Colon (tissue), 2 donors: ENCODE data around the gene SV2C.

Experiments used
- FAIRE-seq: peaks from 2 replicates; lab custom pipeline; 2012; peaks lifted over from hg19 to GRCh38; lab: Jason Lieb, UNC
- donor health status: control.
- donor health status: control.

Gene SV2C

DNA sequence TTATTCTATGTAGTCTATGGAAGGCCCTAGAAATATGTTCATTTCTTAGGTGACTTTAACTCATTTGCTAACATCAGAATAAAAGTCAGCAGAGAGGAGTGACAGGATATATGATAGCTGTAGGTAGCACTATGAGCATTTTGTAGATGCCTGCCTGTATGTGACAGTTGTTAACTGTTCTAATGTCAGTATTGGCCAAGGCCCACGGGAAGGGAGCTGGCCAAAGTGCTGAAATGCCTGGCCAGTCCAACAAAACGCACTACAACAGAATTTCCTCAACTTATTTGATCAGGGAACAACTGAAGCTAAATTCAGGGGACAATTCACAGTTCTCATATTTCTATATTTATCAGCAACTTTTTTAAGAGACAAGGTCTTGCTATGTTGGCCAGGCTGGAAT is 20.8 kb downstream of the SV2C start:
- no peak for FAIRE-seq

DNA sequence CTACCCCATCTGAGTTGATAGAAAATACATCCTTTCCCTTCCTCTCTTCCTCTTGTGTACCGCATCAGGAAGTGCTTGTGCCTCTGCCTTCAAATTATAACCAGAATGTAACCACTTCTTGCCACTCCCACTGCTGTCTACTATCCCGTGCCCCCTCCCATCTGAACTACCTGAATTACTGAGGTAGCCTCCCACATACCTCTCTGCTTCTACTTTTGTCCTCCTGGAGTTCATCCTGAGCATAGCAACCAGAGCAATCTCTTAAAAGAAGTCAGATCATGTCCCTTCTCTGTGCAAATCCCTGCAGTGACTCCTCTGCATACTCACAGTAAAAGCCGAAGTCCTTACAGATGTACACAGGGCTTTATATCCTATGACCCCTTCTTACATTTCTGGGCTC is 23.0 kb downstream of the SV2C start:
- FAIRE-seq, result no peak

DNA sequence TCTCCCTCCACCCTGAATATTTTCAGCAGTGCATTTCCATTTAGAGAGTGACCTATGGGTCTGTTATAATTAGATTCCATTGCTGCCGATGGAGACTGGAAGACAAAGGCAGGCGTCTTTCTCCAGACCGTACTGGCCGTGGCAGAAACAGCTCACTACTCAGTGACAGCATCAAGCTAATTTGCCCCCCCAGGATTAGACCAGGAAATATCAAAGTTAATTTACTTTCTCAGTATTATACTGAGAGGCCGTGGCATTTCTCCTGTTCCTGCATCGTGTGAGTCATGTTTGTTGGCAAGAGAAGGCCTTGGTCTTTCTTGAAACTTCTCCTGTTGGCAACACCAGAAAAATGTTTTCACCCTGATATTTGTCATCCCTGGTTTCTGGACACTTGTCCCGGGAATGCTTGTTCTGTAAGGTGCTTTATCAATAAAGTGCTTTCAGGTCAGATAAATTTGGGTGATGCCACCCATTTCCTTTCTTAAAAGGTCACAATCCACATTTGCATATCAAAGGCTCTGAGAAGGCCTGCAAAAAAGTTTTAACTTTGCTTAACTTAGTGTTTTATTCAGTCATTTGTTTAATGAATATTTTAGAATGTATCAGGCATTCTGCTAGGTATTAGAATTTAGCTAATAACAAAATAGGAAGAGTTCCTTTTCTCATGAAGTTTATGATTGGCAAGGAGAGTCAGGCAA is 28.4 kb downstream of the SV2C start:
- no peak for FAIRE-seq

DNA sequence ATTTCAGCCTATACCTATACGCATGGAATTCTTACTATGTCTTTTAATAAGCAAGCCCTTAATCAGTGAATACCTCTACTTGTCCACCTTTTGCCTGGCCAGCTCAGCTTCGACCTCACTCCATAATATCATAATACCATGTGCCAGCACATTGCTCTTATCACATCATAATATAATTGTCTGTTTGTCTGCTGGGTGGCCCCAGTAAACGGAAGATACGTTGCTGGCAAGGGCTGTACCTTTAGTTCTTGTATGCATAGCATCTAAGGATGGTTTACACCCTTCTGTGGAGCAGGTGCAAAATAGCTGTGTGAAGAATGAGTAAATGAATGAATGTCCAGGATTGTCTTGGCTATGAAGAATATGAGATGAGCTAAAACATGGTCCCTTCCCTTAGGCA is 29.9 kb downstream of the SV2C start:
- FAIRE-seq, result no peak

DNA sequence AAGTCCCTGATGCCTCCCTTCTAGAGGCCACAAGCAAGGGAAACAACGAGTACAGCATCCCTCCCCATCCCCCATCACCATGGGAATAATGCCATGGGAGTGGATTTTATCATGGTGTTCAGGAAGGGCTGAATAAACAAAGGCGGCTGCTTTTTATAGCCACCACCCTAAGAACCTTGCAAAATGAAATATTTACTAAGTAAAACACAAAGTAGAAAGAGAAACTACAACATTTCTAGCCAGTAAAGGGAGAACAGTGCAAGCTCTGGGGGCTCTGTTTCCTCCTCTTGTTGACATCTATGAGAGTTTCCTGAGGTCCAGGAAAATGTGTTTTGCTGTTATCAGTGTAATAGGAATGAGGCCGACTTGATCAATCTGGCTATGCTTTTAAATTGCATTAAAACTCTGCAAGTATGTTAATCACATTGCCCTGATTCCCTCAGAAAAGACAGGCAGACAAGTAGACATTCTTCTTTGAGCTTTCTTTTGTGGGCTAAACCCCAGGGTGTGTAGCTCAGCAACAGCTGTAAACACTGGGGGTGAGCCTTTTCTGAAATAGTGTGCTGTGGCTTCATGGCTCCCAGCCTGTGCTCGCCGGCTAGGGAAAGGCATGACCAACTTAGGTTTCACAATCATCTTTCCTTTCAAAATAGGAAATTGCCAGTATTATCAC is 31.1 kb downstream of the SV2C start:
- no peak for FAIRE-seq

DNA sequence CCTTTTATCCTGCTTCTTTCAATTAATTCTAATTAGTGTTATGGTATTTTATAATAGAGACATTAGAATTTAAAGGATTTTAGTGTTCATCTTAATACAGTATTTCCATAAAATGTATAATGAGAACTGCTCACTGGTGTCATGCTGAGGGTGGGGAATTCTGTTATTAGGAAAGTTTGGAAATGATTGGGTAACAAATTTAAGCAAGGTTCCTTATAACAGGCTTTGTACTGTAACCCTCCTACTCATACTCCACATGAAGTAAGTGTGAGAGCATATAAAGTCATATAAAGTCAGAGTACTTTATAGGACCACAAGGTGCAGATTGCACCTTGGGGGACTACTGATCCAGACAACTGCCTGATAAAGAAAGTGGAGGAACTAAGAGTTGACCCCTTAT is 42.2 kb downstream of the SV2C start:
- FAIRE-seq, result no peak

DNA sequence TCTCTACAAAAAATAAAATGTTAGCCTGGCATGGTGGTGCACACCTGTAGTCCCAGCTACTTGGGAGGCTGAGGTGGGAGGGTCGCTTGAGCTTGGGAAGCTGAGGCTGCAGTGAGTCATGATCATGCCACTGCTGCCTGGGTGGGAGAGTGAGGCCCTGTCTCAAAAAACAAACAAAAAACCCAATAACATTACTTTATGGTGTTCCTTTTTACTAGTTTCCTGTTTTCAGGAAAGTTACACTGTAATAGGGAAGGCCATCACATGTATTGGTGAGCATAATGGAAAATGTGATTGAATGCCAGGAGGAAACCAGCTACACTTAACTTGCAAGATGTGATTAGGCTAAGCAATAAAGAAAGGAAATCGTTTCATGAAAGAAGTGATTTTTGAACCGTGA is 42.7 kb downstream of the SV2C start:
- FAIRE-seq, result no peak

DNA sequence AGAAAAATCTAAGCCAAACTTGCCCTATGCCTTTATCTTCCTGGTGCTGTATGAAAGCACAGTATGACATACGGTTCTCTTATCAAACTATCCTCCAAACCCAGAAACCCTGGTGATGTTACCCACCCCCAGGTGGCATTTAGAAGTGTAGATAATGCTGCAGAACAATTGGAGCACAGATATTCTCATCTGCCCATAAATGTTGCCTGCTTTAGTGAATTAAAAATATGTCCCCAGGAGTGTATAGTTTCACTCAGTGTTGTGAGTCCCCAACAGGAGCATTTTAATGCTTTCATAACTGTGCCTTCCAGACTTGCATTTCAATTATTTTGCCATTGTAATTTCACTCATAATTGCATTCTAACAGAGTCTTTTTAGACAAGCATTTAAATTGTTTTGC is 50.8 kb downstream of the SV2C start:
- no peak for FAIRE-seq

DNA sequence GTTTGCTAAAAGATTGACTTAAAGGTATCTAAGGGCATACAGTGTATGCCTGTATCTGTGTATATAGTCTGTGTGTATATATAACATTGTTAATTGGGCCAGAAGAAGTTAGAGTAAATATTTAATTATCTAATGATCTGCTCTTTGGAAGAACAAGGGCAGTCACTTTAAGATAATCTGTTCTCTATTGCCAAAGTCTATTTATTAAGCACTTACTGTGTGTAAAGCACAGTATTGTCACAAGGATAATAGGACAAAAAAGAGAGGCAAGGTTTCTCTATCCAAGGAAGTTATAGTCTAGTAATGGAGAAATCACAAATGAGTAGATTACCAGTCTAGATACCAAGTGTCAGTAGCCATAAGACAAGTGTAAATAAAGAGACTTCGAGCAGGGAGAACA is 51.5 kb downstream of the SV2C start:
- FAIRE-seq, result no peak

DNA sequence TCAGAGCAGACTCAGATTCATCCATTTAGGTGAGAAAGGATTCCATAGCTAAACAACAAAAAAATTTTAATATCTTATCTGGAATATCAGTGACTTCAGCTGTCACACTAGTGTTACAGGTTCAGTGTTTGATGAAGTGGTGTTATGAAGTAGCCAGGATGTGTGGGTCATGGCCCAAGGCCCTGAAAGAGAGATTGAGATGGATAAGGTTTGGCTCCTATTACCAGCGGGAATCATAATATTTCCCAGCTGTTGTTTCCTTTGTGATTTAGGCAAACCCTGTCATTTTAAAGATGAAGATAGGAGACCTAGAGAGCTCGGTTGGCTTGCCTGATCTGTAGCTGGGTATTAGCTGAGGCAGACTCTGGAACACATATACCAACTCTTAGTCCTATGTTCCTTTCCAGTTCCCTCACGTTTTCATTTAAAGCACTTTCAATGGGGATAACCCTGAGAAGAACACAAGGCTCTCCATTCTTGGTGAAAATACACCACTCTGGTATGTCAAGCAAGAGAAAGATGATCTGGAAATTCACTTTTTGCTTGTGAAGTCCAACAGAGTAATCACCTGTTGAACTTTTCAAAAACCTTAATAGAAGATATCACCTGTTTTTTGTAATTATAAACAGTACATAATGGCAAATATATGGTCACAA is 54.8 kb downstream of the SV2C start:
- no peak for FAIRE-seq

DNA sequence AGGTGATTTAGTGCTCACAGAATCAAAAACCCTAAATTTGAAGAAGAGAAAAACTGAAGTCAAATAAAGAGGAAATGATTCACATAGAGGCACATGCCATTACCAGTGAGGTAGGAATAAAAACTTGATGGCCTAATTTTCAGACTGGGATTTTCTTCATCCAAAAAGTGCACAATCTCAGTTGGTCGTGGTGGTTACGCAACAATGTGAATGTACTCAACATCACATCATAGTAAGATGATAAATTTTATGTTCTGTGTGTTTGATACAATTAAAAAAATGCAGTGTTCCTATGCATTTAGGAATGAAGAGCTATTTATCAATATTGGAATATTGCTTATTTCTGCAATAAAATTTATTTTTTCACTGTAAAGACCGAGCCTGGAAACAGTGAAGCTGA is 60.7 kb downstream of the SV2C start:
- no peak for FAIRE-seq

DNA sequence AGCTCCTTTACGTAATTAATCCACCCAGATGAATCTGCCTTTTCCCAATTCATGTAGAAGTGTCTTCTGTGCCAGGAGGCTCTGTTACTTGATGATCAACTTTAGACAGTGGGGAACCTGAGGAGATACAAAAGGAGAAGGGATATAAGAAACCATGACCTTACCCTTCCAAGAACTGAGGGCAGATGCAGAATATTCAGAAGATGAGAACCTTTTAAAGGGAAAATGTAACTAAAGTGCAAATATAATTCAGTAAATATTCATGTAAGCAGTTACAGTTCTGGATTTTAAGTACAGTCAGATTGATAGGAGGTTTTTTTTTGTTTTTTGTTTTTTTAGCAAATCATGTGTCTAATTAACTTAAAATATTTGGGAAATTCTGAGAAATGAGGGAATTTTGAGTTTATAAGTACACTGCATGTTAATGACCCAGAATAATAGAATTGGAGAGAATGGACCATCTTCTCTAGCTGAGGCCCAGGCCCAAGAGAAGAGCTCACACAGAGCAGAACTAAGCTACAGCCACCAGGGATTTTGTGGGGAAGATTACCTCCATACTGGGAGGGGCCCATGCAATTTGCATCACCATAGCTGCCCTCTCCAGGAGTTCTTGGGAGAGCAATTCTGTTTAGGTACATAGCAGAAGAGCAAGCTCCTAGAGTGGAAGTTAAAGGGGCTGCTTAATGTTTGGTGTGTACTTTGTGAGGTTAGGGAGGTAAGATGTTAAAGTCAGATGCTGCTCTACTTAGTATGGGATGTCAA is 61.5 kb downstream of the SV2C start:
- no peak for FAIRE-seq

DNA sequence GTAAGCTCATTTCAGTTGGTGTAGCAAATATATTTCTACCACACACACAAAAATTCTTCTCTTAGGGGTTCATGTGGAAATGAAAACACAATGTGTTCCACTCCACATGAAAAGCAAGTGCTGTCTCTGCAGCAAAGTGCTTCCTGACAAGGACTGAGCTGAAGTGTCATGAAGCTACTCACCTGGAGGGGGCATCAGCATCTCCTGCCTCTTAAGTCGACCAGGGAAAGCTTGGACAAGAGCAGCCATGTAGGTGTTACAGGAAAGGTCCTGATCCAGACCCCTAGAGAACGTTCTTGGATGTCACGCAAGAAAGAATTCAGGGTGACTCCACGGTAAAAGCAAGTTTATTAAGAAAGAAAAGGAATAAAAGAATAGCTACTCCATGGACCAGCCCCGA is 62.8 kb downstream of the SV2C start:
- FAIRE-seq, result no peak

DNA sequence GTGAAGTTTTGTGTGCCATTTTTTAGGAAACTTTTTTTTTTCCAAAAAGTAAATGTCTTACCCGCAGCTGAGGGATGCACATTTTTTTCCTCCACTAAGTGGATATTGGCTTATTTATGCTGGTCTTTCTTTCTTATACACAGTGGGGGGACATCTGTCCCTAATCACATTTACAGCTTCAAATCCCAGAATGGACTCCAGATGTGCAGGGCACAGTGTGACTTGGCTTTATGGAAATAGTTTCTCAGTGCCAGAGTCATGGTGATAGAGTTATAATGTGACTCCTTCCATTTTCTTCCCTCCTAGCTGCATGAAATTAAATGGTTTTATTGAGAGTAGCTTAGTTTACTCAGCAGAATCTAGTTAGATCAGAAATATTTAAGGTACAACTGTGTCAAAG is 66.5 kb downstream of the SV2C start:
- no peak for FAIRE-seq

DNA sequence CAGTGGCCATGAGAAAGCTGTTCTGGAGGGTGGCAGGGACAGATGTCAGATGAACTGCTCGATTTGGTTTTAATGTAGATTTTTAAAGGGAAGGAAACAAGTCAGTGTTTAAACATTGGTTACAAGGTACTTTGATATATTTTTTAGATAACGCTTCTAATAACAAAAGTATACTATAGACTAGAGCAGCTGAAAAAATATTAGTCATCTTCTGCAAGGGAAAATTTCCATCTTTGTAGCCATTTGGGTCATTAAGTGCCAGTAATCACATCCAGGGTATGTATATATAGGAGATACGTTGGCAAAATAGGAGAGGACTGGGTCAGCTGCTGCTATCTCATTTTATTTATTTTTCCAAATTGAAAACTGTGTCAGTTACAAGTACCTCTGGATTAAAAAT is 69.0 kb downstream of the SV2C start:
- FAIRE-seq, result no peak

DNA sequence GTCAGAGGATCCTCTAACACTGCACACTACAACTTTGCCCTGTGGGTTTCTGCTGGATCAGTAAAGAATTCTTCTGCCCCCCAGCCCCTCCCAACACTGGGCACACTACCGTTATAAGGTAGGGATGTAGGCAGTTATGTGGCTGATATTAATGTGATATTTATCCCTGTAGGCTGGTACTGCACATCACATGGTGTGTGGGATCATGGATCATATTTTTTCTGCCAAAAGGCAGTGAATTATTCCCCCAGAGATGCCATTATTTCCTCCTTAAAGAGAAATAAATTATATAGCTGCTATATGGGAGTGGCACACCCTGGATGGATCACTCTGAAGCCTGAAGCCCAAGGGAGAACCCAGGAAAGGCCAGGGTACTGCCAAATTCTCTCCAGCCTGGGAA is 69.5 kb downstream of the SV2C start:
- no peak for FAIRE-seq

DNA sequence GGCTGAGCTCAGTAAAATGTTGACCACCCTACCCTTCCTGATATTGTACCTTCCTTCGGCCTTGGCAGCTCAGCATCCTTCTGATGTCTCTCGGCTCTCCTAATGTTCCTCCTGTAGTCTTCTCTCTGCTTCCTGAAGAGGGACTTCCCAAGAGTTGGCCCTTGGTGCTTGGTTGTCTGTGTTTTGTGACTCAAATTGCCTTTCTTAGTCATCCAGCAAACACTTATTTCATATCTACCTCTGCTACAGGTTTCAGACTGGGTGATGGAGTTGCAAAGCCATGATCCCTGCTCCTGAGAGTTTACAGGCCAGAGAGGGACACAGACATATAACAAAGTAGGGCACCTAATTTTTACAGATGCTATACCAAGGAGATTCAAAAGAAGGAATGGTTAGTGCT is 70.1 kb downstream of the SV2C start:
- no peak for FAIRE-seq

DNA sequence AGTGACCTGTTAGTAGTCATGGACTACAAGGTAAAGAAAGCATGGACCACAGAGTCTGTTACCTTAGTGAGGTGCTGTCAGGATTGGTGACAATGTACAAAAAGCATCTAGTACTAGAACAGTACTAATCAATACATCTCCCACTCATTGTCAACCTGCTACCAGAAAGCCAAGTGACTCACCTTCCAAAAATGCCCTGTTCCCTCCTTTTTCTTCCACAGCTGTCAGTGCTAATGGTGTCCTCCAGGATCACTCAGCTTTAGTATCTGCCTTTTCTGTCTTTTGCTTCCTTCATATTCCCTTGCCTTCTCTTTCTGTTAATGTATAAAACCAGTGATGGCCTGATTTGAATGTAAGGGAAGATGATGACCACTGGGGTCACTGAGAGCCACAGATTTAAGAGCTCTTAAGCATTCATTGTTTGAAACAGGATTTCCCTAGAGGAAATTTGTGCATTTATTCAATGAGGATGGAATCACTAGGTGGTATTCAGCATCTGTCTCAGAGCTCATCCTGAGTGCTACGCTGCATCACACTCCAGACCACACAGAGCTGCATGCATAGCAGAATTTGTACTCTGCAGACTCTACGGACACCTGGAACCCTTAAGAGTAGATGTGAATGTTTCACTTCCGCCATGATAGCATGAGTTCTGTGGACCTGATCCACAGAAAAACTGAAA is 71.0 kb downstream of the SV2C start:
- FAIRE-seq, result no peak

DNA sequence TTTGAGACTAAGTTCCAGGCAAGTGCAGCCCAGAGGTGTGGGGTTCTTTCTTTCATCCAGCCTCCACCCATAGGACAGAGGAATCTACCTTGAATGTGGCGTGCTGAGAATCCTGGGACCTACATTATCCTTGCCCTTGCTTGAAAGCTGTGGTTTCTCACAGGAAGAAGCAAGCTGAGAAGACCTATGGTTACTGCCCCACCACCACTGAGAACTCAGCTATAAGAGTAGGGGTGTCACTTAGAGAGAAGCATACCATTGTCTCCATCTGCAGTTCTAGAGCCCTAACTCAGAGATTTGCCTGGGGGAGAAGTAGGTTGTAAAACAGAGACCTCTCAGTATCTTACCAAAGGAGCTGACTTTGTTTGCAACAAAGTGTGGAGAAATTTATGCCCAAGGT is 72.4 kb downstream of the SV2C start:
- FAIRE-seq, result no peak

DNA sequence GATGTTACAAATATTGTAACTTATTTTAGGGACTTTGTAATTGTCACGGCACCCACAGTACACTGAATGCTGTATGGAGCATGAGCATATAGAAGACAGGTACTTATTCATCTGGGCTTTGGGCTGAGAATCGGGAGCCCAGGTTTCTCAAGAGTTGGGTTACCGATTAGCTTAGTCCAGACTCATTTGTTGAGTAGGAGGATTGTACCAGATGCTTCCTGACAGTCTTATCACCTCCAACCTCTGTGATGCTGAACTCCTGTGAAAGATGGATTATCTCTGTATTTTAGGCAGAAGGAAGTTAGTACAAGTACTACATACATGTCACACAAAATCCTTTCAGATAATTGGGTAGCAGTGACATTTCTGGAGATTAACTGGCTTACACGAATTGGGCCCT is 79.2 kb downstream of the SV2C start:
- no peak for FAIRE-seq

DNA sequence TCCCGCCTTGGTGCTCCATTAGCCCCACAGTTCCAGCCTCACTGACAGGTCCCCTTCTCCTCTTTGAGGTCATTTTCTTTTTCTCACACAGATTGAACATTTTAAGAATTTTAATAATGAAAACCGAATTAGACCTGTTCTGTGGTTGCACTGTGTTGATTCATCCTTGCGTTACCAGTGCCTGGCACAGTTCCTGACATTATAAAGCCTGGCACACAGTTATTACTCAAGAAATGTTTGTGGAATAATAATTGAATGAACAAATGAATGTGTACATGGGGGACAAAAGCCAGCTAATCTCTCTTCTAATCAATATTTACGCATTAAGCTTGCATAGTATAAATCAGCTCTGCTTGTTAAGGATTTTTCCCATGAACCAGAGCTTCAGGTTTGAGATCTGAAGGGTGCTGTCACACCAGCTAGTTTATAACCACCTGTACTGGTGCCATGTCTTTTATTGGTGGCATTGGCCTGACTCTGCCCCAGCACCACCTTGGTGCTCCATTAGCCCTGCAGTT is 80.0 kb downstream of the SV2C start:
- no peak for FAIRE-seq

DNA sequence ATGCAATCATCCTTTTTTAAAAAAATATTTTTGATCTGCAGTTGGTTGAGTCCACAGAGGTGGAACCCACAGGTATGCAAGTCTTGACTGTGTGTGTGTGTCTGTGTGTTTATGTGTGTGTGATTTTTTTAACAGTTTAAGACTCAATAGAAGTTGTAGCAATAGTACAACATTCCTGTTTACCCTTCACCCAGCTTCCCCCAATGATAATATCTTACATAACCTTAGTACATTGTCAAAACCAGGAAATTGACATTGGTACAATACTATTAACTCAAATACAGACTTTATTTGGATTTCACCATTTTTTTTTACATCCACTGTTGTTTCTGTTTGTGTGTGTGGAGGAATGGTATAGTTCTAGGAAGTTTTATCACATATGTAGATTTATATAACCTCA is 81.8 kb downstream of the SV2C start:
- FAIRE-seq, result no peak
